Esophagus muscularis mucosa (tissue), 4 donors: ENCODE measurements around the gene RBM12. TPM values are rescaled to one million over a fixed set of nuclear protein-coding genes. Genes with fewer than 3 reads are reported as not detected.

Source experiments
- DNase-seq: peaks from one replicate; pipeline ENCODE4 v3.0.0-alpha.2; 2017; ENCODE audit errors: extremely low spot score
- H3K27ac ChIP-seq, 4 donors: fragments of 200-600 bp; sonication (generic); replicated peaks in 1 of 4; 1 replicate in 3 of 4; 2 replicates in 1 of 4; pipeline ENCODE4 v1.5.1; 2016 to 2019; ENCODE audit warnings: mild to moderate bottlenecking in 1 of 4
- H3K27me3 ChIP-seq, 4 donors: fragments of 200-600 bp; sonication (generic); one replicate each; pipeline versions ENCODE4 v1.5.1 to v1.6.0; 2016 to 2019
- H3K36me3 ChIP-seq, 4 donors: fragments of 200-600 bp; sonication (generic); one replicate each; pipeline ENCODE4 v1.5.1; 2016 to 2019
- H3K4me1 ChIP-seq, 4 donors: fragments of 200-600 bp; sonication (generic); one replicate each; pipeline ENCODE4 v1.5.1; 2016 to 2019
- H3K4me3 ChIP-seq, 4 donors: fragments of 200-600 bp; sonication (generic); 1 replicate in 2 of 4; 2 replicates in 2 of 4; pipeline ENCODE4 v1.5.1; 2016 to 2019; ENCODE audit warnings: mild to moderate bottlenecking in 4 of 4, moderate library complexity in 1 of 4
- H3K9me3 ChIP-seq, 4 donors: fragments of 200-600 bp; sonication (generic); 1 replicate in 3 of 4; 2 replicates in 1 of 4; pipeline ENCODE4 v1.5.1; 2016 to 2019
- CTCF ChIP-seq, 3 experiments: fragments of 200-600 bp in 2 of 3; fragments of 450-650 bp in 1 of 3; sonication (generic) in 2 of 3; IDR thresholded peaks; one replicate each; pipeline ENCODE4 v1.5.1; 2017 to 2019; ENCODE audit warnings: antibody characterized with exemption in 3 of 3, mild to moderate bottlenecking in 2 of 3, moderate library complexity in 1 of 3
- EP300 ChIP-seq: sonication (generic); formaldehyde crosslinking; IDR thresholded peaks from one replicate; pipeline ENCODE4 v1.6.1; 2017; ENCODE audit warnings: antibody characterized with exemption
- POLR2A ChIP-seq: fragments of 450-650 bp; IDR thresholded peaks from one replicate; pipeline ENCODE4 v1.6.1; 2017; ENCODE audit warnings: antibody characterized with exemption, moderate library complexity, mild to moderate bottlenecking, low read depth
- POLR2AphosphoS5 ChIP-seq, 2 donors: sonication (generic); formaldehyde crosslinking; IDR thresholded peaks; one replicate each; pipeline ENCODE4 v1.6.1; 2017; ENCODE audit warnings: antibody characterized with exemption in 2 of 2
- WGBS: methylation state at CpG from one replicate; pipeline ENCODE4 v1.1.5; 2018; 5-methylcytosine and 5-hydroxymethylcytosine counted together
- intact Hi-C: fragments of 100-400 bp; cut with DNase I; formaldehyde crosslinking; loops from one replicate; pipeline ENCODE4 v1.15.1; 2023
- total RNA-seq, 4 donors: library from RNA; depleted of rRNA; stranded (reverse); fragments of >200 nt; gene quantifications; one replicate each; pipeline versions ENCODE4 v1.1.0 to v1.2.1, GENCODE V29; 2016

Gene RBM12
- total RNA-seq, 4 donors from 2014 or later, result 21.0 to 30.6 (median 24.0) TPM

DNA sequence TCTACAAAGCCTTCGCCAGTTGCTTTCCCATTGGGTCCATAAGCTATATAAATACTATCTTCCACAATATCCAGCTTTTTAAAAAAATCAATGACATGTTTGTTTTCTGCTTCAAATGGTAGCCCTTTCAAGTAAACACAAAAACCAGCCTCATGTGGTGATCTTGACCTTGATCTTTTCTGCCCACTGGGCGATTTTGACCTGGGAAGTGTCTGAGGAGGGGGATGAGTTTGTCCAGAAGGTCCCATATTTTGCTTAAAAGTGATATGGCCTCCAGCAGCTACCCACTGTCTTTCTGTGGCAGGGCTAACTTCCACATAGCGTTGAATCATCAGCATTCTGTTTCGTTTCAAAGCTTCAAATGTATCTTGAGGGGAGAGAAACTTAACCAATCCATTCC is 10.8 kb downstream of the RBM12 start:
- intact Hi-C loops, result no loop called here
- peaks cover 4 to 31% (median 29%) of the 10 kb centered on the region in 4 donors for H3K36me3 ChIP-seq
- H3K27ac ChIP-seq, result no peak overlapping the region
- no peaks in the 10 kb centered on the region for H3K9me3 ChIP-seq
- H3K4me1 ChIP-seq, result peaks cover 33 to 73% (median 70%) of the 10 kb centered on the region in 4 donors
- H3K27me3 ChIP-seq, result no peaks in the 10 kb centered on the region
- H3K4me3 ChIP-seq, result no peak overlapping the region
- WGBS, result 89% methylated on average over 4 of the region's 4 CpGs
- DNase-seq, result no peak
- TF ChIP-seq EP300, result no peak
- no peak for TF ChIP-seq CTCF (IDR thresholded peaks at IDR 0.05)
- TF ChIP-seq POLR2AphosphoS5 (IDR thresholded peaks at IDR 0.05), result no peak
- TF ChIP-seq POLR2A, result no peak

GRCh38 chr20:35653430-35653734 is 11.3 kb downstream of the RBM12 start:
- Histone ChIP-seq H3K36me3 (peaks cover 4 to 31% (median 29%) of the 10 kb centered on the region in 4 donors), H3K4me1 (peaks cover 32 to 73% (median 70%) of the 10 kb centered on the region in 4 donors), H3K27ac (no peak overlapping the region), H3K9me3 (no peaks in the 10 kb centered on the region), H3K27me3 (no peaks in the 10 kb centered on the region), H3K4me3 (no peak overlapping the region)
- no peak for DNase-seq
- intact Hi-C loops, result no loop called here
- 100% methylated on average over 3 of the region's 3 CpGs for WGBS
- TF ChIP-seq CTCF (IDR thresholded peaks at IDR 0.05), result no peak
- TF ChIP-seq POLR2A, result no peak
- TF ChIP-seq POLR2AphosphoS5 (IDR thresholded peaks at IDR 0.05), result no peak
- TF ChIP-seq EP300, result no peak

DNA sequence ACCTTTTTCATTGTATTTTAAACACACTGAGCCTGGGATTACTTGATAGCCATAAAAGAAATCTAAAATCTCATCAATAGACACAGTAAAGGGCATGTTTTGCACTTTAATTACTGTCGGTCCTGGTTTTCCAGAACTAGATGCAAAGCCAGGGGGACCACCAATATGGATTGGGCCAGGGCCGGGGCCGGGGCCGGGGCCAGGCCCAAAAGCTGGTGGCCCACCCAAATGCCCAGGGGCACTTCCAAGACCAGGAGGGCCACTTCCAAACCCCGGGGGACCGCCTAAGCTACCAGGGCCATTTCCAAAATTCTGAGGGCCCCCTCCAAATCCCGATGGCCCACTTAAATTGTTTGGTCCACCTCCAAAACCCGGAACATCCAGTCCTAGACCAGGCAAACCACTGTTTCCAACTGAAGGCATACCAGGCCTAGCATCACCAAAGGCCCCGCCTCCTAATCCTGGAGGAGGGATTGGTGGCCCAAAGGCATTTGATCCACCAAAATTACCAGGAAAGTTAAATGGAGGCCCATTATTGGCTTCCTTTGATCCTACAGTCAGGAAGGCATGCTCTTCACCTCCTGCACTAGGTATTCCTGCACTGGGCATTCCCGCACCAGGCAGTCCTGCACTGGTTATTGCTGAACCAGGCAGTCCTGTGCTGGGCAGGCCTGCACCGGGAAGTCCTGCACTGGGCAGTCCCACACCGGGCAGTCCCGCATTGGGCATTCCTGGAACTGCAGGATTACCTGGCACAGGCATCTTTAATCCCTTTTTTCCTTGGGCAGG is 11.9 kb downstream of the RBM12 start:
- intact Hi-C loops, result no loop called here

DNA sequence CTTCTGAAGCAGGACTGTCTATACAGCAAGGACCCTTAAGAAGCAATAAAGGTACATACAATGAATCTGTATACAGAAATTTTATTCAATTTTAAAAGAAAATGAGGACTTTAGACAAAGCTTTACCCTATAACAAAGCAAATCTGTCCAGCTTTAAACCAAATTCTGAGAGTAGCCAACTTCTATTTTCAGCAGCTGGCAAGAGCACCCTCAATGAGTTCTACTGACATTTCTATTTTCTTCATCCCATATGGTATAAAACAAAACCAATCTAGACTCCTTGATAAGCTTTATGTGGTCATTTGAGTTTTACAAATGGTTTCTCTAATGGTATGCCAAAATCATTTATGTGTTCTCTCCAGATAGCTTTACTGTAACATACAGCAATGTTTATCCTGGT is 12.7 kb downstream of the RBM12 start:
- Histone ChIP-seq H3K36me3 (peaks cover 4 to 31% (median 29%) of the 10 kb centered on the region in 4 donors), H3K27me3 (no peaks in the 10 kb centered on the region), H3K27ac (no peak overlapping the region), H3K4me3 (no peak overlapping the region), H3K9me3 (no peaks in the 10 kb centered on the region), H3K4me1 (peaks cover 20 to 63% (median 61%) of the 10 kb centered on the region in 4 donors)
- no peak for TF ChIP-seq EP300
- no peak for TF ChIP-seq CTCF (IDR thresholded peaks at IDR 0.05)
- no peak for TF ChIP-seq POLR2AphosphoS5 (IDR thresholded peaks at IDR 0.05)
- no peak for TF ChIP-seq POLR2A
- intact Hi-C loops, result no loop called here
- no peak for DNase-seq

More for the DNA sequence above, 11.9 kb downstream of the RBM12 start:
- 95% methylated on average over 10 of the region's 13 CpGs for WGBS
- TF ChIP-seq CTCF (IDR thresholded peaks at IDR 0.05), result no peak
- no peak for TF ChIP-seq POLR2A
- no peak for TF ChIP-seq EP300
- no peaks in the 10 kb centered on the region for H3K9me3 ChIP-seq
- H3K36me3 ChIP-seq, result peaks cover 4 to 31% (median 29%) of the 10 kb centered on the region in 4 donors
- H3K4me3 ChIP-seq, result no peak overlapping the region
- peaks cover 26 to 70% (median 70%) of the 10 kb centered on the region in 4 donors for H3K4me1 ChIP-seq
- peak; percentile 60 for DNase-seq
- no peak overlapping the region for H3K27ac ChIP-seq
- no peaks in the 10 kb centered on the region for H3K27me3 ChIP-seq

- 63% methylated on average over 3 of the region's 3 CpGs for whole genome bisulfite sequencing
- Histone ChIP-seq H3K9me3 (no peaks in the 10 kb centered on the region), H3K36me3 (peaks cover 4 to 31% (median 29%) of the 10 kb centered on the region in 4 donors), H3K4me1 (peaks cover 13 to 57% (median 49%) of the 10 kb centered on the region in 4 donors), H3K27me3 (no peaks in the 10 kb centered on the region), H3K4me3 (no peak overlapping the region), H3K27ac (peak overlapping the region in 3 of 4 donors; percentile 1 to 28 (median 14))
- TF ChIP-seq POLR2AphosphoS5 (IDR thresholded peaks at IDR 0.05) (no peak), EP300 (no peak), CTCF (IDR thresholded peaks at IDR 0.05) (no peak), POLR2A (no peak)
- DNase-seq, result no peak
- intact Hi-C loops, result no loop called here
Observed at GRCh38 chr20:35650632-35651031, 14.1 kb downstream of the RBM12 start.
